HG03066 (cell line): ENCODE measurements around the gene CDH3.

ENCODE experiments used
- ATAC-seq: cut with Tn5 transposase; IDR thresholded peaks from one replicate; pipeline ENCODE4 v1.9.1; 2021; ENCODE audit warnings: low read depth; ENCODE audit not compliant: unreplicated experiment

CDH3 gene

DNA sequence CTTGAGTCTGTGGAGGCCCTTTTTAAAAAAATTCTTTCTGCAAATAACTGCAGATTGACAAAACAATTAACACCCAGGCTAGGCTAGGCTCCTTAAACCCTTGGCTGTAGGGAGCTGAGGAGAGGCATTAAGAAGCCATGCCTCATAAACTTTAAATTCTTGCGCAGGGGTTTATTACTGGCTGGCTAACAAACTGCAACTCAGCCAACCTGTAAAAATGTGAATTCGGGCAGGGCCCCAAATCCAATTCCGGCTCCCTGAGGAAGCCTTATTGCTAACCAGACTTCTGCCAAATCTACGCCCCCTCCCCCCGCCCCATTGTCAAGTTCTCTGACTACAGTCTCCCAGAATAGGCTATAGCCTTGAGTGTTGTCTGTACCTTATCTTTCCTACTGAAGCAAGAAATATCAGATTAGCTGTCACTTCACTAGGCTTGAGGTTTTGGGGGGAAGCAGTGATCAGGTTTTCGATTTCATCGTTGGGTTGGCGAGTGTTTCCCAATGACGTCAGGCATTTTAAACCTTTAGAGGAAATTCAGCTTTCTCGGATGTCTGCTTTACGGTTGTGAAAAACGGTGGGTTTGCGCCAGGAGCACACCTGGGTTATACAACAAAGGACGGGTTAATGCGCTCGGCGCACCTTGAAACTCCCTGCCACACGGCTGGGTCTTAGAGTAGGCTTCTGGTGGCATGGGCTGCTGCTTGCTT is 2.0 kb downstream of the CDH3 start:
- no peak for ATAC-seq

DNA sequence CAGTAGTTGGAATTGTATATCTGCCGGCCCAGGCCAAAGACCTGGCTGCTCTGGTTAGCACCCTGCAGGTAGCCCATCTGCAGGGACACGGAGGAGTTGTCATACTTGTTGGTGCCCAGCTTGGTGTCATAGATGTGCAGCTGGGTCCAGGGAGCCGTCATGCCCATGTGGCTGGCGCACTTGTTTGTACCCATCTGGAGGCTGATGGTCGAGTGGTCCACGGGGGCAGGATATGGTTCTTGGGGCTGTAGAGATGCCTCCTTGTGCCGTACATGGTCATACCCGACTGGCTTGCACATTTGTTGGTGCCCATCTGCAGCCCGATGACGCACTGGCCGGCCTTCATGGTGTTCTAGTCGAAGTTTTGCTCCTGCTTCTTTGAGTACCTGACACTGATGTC is 6.0 kb downstream of the CDH3 start:
- no peak for ATAC-seq

DNA sequence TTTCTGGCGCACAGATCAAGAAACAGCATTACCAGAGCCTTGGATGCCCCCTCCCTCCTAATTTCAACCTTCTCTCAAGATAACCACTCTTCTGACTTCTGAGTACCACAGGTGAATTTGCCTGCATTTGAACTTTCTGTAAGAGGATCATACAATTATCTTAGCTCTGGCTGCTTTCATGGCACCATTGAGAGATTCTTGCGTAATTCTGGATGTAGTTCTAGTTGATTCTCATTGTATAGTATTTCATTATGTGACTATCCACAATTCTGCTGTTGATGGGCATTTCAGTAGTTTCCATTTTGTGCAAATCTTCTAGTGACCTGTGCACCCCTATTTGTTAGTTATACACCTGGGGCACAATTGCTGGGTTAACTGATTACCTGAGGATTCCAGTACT is 7.5 kb downstream of the CDH3 start:
- ATAC-seq, result no peak

DNA sequence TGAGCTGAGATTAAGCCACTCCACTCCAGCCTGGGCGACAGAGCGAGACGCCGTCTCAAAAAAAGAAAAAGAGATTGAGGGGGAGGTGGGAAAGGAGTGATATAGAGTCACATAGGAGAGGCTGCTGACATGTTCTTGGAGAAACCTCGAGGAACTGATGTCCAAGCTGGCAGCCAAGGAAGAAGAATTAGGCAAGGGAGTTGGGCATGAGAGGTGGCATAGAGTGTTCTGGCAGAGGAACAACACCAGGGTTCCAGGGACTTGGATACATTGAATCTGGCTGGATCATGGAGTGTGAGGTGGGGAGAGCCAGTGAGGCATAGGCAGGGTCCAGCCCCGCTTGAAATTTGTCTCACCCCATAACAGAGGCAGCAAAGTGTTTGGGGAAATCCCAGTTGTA is 10.7 kb downstream of the CDH3 start:
- ATAC-seq, result no peak

DNA sequence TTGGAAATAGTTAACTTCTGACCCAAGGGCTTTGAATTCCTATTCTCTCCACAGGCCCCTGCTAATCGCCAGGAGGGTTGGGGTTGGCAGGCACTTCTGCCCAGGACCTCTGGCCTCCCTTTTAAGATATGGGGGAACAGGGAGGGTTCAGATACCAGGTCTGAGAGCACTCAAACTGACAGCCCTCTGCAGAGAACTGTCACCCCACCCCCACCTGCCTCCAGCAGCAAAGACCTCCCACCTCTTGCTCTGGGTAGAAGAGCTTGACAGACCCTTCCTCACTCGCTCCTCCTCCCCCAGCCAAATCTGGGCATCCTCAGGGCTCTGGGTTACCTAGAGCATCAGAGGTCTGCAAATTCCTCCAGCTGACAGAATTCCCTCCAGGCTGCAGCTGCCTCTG is 11.6 kb downstream of the CDH3 start:
- ATAC-seq, result no peak

DNA sequence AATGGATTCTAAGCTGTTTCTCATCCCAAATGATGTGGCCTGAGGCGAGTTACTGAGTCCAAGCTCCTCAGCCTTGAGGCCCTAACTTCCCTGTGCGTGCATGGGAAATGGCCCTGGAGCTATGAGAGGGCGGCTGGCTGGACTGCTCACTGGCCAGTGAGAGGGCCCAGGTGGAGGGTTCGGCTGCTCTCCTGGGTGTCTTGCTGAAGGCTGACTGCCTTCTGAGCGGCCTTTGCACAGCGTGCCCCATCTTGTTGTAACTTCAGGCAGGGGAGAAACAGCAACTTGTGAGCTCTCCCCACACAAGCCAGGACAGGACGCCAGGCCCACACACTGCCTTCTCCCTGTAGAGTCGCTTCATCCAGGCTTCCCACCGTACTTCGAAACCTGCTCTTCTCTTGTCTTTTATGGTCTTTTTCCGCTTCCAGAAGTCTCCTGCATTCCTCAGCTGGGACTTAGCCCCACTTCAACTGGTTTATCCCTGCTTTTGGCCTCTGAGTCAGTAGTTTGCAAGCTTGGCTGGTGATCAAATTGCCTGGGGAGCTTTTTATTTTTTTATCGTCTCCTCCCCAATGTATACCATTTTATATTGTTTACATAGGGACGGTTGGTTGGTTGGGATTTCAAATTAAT is 13.3 kb downstream of the CDH3 start:
- no peak for ATAC-seq

DNA sequence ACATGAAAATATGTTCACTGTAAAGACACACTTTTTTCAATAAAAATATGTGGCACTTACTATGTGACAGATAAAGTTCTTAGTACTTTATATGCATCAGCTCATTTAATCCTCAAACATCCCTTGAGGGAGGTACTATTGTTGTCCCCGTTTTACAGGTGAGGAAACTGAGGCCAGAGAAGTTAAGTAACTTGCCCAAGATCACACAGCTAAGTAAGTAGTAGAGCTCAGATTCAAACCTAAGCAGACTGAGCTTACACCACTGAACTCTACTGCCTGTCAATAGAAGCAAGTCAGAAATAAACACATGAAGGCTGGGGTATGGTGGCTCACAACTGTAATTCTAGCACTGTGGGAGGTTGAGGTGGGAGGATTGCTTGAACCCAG is 13.9 kb downstream of the CDH3 start:
- ATAC-seq, result no peak

DNA sequence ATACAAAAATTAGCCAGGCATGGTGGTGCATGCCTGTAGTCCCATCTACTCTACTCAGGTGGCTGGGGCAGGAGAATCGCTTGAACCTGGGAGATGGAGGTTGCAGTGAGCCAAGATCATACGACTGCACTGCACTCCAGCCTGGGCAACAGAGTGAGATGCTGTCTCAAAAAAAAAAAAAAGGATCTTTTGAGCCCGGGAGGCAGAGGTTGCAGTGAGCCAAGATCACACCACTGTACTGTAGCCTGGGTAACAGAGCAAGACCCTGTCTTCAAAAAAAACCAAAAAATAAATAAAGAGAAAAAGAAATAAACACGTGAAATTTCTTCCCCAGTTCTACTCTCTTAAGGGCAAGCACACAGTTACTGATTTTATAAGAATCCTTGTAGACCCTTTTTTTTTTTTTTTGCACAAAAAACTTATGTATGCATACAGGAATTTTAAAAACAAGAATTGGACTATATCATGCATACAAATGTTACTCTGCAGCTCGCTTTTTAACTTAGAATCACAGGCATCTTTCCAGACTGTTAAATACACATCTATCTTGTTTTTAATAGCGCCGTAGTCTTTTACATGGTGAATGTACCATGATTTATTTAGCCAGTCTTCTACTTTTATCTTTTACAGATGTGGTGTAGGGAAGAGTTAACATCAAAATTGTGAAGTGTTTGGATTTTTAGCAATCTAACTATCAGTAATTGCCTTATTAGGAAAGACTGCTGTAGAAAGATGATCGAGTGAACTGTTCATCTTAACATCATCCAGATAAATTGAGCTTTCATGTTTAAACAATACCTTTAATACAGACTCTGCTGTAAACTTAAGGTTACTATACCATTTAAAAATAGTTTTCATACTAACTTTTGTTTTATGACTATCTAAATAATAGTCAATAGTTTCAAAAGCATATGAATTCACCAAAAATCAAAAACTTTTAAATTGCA is 14.6 kb downstream of the CDH3 start:
- ATAC-seq, result no peak

DNA sequence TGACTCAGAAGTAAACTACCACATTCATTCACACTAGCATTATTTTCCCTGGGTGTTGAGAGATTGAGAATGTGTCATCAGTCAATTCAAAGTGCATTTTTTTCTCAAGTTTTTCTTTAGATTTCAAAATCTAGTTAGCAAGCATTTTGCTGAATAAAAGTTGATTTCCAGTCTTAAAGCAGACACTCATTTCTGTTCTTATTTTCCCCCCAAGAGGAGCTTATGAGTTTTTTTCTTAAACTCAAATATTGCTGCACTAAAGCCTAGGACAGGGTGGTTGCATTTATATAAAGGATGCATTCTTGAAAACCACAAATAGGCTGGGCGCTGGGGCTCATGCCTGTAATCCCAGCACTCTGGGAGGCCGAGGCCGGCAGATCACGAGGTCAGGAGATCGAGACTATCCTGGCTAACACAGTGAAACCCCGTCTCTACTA is 15.3 kb downstream of the CDH3 start:
- ATAC-seq, result no peak

DNA sequence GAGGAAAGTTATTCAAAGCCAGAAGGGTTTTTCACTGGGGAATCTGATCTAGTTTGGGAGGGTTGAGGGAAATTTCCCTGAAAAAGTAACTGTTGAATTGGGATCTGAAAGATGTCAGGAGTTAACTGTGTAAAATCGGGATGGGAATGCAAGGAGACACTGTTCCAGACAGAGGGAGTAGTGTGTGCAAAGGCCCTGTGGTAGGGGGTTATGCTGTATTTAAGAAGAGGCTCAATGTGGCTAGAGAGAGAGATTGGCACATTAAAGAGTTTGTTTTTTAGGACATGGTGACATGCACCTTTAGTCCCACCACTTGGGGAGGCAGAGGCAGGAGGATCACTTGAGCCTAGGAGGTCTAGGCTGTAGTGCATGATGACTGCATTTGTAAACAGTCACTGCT is 16.9 kb downstream of the CDH3 start:
- no peak for ATAC-seq

DNA sequence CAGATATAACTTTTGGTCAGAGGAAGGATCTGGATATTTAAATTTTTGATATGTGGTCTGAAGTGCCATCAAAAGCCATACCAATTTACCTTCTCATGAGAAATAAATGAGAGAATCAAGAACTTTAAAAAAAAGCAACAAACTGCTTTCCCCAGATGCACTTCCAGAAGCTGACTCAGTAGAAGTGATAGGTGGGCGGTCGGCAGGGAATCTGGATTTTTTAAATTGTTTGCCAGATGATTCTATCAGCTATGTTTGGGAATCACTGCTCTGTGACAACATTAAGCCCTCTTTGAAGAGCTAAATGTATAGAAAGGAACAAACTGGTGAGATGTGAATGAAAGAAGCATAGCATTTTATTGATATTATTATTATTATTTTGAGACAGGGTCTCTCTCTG is 19.2 kb downstream of the CDH3 start:
- ATAC-seq, result no peak

DNA sequence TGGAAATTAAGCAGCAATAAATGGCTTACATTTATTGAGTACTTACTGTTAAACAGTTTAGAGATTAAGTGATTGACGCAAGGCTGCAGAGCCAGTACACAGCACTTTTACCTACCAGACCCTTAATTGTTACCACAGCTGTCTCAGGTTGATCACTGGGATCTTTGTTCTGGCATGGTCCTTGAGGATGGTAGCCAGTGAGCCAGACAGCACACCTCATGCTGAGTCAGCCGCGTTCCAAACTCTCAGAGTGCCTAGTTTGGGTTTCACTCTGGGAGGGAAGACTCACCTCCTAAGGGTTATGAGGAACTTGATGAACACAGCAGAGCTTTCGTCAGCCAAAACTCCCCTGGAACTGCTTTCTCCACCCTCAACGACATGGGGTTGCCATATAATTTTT is 20.4 kb downstream of the CDH3 start:
- no peak for ATAC-seq

DNA sequence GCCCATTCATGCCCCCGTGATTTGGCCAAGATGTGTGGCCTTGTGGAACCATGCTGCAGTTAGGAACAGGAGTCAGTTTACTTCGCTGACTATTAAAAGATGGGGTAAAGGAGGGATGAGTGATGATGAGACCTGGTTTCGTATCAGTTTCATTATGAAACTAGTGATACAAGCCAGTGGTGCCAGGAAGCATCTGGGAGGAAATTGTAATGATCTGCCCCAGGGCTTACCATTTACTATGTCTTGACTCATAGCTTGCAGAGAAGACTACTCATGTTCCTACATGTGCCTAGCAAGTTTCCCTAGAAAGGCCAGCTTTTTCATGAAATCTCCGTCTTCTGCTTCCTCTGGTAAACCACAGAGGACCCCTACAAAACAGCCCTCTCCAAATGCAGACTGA is 23.2 kb downstream of the CDH3 start:
- no peak for ATAC-seq

DNA sequence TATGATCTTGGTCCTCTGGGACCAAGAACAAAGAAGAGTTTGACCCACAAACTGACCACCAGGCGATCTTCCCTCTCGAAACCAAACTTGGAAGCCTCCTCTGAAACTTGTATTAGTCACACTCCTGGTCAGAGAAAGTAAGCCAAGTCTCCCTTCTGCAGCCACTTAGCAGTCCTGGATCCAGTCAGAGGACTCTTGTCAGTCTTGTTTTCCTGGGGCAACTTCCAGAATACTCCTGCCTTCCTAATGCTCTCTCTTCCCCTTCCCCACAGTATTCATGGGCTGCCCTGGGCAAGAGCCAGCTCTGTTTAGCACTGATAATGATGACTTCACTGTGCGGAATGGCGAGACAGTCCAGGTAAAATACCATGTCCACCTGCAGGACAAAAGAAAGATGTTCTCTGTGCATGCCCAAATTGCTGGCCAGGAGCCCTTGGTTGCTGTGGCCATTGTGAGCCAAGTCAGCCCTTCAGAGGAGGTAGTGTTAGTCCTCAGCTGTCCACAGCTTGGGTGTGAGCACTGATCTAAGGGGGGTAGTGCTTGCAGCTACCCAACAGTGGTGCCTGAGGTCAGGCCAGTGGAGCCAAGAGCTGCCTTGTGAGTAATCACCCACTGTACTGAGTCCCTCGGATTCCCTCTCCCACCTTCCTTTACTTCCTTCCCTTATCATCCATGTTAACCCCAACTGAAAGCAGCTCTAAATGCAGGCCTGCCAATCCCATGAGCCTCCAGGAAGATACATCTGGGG is 31.2 kb downstream of the CDH3 start:
- ATAC-seq, result no peak

DNA sequence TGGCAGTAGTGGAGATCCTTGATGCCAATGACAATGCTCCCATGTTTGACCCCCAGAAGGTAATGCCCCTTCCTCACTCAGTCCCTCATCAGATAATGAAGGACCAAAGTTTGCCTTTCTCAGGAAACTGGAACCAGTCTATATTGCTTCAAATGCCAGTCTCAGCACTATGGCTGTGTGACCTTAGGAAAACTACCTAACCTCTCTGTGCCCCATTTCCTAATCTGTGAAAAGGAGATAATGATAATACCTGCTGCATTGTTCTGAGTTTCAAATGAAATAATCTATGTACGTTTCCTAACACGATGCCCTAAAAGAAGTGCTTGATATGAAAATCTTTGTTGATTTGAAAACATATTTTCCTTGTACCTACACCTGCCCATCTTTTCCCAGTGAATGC is 35.9 kb downstream of the CDH3 start:
- no peak for ATAC-seq

DNA sequence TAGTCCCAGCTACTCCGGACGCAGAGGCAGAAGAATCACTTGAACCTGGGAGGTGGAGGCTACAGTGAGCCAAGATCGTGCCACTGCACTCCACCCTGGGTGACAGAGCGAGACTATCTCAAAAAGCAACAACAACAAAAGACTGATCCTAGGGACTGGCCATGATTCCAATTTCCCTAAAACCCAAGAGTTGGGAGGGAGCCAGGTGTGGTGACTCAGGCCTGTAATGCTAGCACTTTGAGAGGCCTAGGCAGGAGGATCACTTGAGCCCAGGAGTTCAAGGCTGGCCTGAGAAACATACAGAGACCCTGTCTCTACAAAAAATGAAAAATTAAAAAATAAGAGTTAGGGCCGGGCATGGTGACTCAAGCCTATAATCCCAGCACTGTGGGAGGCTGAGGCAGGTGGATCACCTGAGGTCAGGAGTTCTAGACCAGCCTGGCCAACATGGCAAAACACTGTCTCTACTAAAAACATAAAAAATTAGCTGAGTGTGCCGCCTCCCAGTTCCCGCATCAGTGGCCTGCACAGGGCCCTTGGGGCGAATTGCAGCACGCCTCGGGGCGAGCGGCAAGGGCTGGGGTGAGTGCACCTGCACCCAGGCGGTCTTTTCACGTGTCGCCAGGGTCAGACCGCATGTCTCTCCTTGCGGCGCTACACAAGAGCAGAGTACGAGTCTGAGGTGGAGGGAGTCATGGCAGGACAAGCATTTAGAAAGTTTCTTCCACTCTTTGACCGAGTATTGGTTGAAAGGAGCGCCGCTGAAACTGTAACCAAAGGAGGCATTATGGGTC is 40.8 kb downstream of the CDH3 start:
- ATAC-seq, result no peak

DNA sequence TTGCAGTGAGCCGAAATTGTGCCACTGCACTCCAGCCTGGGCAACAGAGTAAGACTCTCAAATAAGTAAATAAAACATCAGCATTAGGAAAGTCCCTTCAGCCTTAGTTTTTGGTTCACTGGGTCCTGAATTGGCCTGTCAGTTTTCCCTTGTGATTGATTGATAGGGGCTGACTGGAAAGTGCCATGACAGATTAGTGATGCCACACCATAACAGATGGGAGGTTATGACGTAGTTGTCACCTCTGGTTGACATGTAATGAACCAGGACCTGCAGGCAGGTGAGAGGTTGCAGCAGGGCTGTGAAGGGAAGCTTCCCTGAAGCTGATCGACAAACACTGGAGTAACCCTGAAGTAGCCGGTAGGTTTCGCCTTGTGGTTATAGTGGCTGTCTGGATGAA is 41.8 kb downstream of the CDH3 start:
- no peak for ATAC-seq

DNA sequence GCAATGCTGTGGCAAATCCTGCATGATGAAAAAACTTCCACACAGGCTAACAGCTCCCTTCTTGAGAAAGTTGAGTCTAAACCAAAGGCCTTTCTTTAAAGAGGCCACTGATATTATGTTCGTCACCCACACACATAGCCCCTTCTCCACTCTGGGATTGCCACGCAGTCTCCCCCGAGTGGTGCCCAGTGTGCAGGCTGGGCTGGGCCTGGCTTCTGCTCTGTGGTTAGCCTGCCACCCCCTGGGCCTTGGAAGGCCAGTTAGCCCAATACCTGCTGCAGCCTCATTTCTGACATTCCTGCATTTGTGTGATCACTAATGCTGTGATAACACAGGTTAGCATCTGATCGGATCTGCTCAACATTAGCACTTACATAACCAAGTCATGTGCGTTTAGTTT is 44.8 kb downstream of the CDH3 start:
- no peak for ATAC-seq

DNA sequence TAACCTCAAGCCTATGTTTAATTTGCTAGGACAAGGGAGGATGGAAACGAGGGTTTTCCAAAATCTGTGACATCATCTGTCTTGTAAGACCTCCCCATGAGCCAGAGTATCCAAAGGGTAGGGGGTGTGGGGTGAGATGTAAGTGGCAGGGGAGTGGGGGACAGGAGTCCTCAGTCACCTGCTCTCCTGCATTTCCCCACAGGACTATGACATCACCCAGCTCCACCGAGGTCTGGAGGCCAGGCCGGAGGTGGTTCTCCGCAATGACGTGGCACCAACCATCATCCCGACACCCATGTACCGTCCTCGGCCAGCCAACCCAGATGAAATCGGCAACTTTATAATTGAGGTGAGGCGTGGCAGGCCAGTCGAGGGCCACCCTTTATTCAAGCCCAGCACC is 50.5 kb downstream of the CDH3 start:
- no peak for ATAC-seq

DNA sequence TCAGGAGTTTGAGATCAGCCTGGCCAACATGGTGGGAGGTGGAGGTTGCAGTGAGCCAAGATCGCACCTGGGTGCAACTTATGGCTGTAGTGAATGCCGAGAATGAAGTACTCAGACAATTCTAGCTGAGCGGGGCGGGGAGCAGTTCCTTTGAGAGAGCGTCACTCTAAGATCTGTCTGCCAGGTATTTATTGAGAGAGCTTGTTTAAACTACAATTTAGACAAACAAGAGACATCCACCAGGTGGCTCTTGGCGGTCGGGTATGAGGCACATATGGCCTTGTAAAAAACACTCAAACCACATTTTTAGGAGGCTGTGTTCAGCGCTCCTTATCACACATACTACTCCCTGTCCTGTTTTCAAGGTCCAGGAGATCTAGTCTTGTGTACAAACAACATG is 51.4 kb downstream of the CDH3 start:
- ATAC-seq, result no peak
